ENCODE measurements around the gene HOXB7.

GRCh38 chr17:48567646-48568354 is 43.0 kb downstream of the HOXB7 start:
- TF ChIP-seq POLR2A (IDR thresholded peaks at IDR 0.05) (no peak), CTCF (IDR thresholded peaks at IDR 0.05) (no peak)
